Activated naive CD4-positive, alpha-beta T cell (primary cell): ENCODE measurements around the gene PTBP3.
"Not testable (repeated sequence)": the region's sequence is repeated elsewhere in the genome, so short reads cannot be mapped to it uniquely, and the experiment has no call there.

Experiments
- DNase-seq, 4 experiments: peaks; one replicate each; lab custom pipeline; 2025; lab: John Stamatoyannopoulos, UW

PTBP3 gene

GRCh38 chr9:112200711-112201110 lies 132.7 kb downstream of the PTBP3 start:
- no peak for DNase-seq

GRCh38 chr9:112198646-112199045 lies 134.8 kb downstream of the PTBP3 start:
- no peak for DNase-seq

GRCh38 chr9:112194969-112195431 lies 138.4 kb downstream of the PTBP3 start:
- no peak for DNase-seq

- no peak for DNase-seq
Measured at GRCh38 chr9:112193572-112194288, 139.7 kb downstream of the PTBP3 start.

DNA sequence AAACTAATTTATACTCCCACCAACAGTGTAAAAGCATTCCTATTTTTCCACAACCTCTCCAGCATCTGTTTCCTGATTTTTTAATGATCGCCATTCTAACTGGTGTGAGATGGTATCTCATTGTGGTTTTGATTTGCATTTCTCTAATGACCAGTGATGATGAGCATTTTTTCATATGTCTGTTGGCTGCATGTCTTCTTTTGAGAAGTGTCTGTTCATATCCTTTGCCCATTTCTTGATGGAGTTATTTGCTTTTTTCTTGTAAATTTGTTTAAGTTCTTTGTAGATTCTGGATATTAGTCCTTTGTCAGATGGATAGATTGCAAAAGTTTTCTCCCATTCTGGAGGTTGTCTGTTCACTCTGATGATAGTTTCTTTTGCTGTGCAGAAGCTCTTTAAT lies 143.1 kb downstream of the PTBP3 start:
- DNase-seq, result not testable (repeated sequence)

GRCh38 chr9:112188884-112189283 lies 144.5 kb downstream of the PTBP3 start:
- DNase-seq, result no peak

DNA sequence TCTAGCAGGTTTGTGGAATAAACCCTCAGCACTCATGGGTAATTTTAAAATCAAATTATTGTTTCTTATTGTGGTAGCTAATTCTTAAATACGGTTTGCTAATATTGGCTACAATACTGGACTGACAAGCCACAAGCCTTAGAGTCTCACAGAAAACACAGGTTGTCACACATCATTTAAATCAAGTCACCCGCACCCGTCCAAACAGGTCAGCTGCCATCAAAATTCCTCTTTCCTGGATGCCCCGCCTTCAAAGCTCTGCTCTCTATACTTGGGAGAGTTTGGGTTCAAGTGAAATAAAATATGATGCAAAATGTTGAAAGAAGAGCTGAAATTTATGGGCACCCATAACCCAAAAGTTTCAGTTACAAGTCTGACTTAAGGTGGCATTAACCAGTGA lies 146.0 kb downstream of the PTBP3 start:
- no peak for DNase-seq

- DNase-seq, result no peak
Measured at GRCh38 chr9:112186695-112187094, 146.7 kb downstream of the PTBP3 start.

DNA sequence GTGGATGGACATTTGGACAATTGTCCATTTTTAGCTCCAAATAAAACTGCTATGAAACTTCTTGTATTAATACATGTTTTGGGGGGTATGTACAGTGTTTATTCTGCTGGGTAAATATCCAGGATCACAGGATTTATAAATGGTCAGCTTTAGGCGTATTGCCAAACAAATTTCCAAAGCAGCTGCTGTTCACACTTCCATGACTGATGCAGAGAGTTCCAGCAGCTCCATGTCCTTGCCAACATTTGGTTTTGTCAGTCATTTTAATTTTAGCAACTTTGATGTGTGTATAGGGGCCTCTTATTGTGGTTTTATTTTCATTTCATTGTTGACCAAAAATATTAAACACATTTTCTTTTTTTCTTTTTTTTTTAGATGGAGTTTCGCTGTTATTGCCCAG lies 148.5 kb downstream of the PTBP3 start:
- no peak for DNase-seq

GRCh38 chr9:112184221-112184620 lies 149.2 kb downstream of the PTBP3 start:
- DNase-seq, result no peak

- DNase-seq, result no peak
Measured at GRCh38 chr9:112180387-112180881, 153.0 kb downstream of the PTBP3 start.

GRCh38 chr9:112179816-112180215 lies 153.6 kb downstream of the PTBP3 start:
- DNase-seq, result no peak

- DNase-seq, result peak in 1 of 4 experiments; percentile 2
Measured at GRCh38 chr9:112176524-112176923, 156.9 kb downstream of the PTBP3 start.

GRCh38 chr9:112175796-112176315 lies 157.6 kb downstream of the PTBP3 start:
- DNase-seq, result no peak

- peak in 1 of 4 experiments; percentile 11 for DNase-seq
Measured at GRCh38 chr9:112174965-112175795, 158.2 kb downstream of the PTBP3 start, which contains the start of gene SUSD1. Gene SUSD1 (minus strand): TSS chr9:112175297. CDS start chr9:112175235, 62 bp downstream.

DNA sequence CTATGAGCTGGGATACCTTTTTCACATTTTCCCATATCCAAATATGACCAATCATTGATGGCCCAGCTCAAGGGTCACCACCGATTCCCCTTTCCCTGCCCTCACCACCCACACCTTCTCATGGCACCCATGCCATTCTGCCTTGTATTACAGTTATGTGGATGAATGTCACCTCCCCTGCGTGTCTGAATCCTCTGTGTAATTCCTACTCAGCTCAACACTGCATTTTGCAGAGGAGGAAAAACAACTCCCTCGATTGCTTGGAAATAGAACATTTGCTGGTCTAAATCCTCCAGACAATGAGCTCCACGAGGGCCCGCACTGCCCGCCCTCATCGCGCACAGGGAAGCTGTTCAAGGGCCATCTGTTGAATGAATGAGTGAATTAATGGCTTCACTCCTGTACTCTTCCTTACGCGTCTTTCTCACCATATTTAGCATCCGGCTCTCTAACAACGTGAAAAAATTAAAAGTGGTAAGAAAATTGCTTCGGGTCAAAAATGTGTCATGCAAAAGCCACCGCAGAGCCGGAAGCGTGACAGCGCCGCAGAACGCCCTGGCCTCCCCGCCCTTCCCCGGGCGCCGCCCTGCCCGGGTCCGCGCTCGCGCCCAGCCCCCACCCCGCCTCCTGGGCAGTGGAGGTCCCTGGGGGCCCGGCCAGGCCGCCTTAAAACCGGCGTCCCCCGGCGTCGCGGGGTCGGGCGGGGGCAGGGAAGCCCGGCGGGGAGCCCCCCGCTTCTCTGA lies 159.0 kb downstream of the PTBP3 start:
- DNase-seq, result peak in 3 of 4 experiments; percentile 21 to 48 (median 44)

DNA sequence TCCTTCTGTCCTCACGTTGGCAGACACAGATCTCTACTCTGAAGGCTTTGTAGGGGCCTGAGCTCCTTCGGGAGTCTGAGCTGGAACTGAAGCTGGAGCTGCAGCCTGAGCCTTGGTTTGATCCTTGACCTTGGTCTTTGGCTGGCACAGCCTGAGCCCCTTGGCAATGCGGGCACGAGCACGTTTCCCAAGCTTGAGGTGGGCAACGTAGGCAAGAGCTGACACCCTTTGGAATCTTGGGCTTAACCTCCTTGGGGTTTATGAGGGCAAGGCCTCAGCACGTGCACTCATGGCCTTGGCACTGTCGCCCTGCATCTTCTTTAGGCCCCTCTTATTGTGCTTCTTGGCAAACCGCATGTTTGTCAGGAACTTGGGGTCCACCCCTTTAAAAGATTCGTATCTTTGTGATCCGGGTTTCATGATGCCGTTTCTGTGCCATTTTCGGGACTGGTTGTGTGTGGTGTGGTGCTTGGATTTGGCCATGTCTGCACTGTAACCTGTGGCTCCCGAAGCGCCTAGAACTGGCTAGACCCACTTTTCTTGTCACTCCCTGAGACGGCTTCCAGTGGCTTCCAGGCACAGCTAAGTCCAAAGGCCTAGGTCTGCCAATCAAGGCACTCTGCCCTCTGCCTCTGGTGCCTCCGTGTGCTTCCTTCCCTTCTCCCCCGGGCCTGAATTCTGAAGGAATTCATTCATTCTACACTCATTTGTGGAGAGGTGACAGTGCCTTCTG lies 159.8 kb downstream of the PTBP3 start:
- DNase-seq, result no peak

GRCh38 chr9:112170968-112171367 lies 162.5 kb downstream of the PTBP3 start:
- no peak for DNase-seq

- no peak for DNase-seq
Measured at GRCh38 chr9:112170235-112170634, 163.2 kb downstream of the PTBP3 start.

GRCh38 chr9:112169368-112169767 lies 164.1 kb downstream of the PTBP3 start:
- DNase-seq, result no peak

GRCh38 chr9:112168197-112168596 lies 165.2 kb downstream of the PTBP3 start:
- DNase-seq, result no peak
